Lower leg skin (tissue), 4 donors: ENCODE results near the gene WRAP53. TPM values are rescaled to one million over a fixed set of nuclear protein-coding genes. Genes with fewer than 3 reads are reported as not detected.

Source experiments
- DNase-seq, 2 donors: peaks; one replicate each; pipeline ENCODE4 v3.0.0-alpha.2; 2019; ENCODE audit warnings: low spot score in 2 of 2
- H3K4me3 ChIP-seq: fragments of 200-600 bp; sonication (generic); 2 replicates; pipeline ENCODE4 v1.5.1; 2017; ENCODE audit warnings: mild to moderate bottlenecking, low read depth; ENCODE audit not compliant: poor library complexity, severe bottlenecking
- CTCF ChIP-seq, 3 donors: fragments of 450-650 bp; IDR thresholded peaks; one replicate each; pipeline ENCODE4 v1.5.1; 2016; ENCODE audit warnings: antibody characterized with exemption in 3 of 3, mild to moderate bottlenecking in 3 of 3, moderate library complexity in 2 of 3
- POLR2A ChIP-seq, 2 donors: fragments of 450-650 bp; IDR thresholded peaks; one replicate each; pipeline ENCODE4 v1.6.1; 2016 to 2017; ENCODE audit warnings: antibody characterized with exemption in 2 of 2, mild to moderate bottlenecking in 1 of 2, moderate library complexity in 1 of 2
- WGBS, 2 donors: methylation state at CpG; one replicate each; pipeline ENCODE4 v1.1.5; 2018; 5-methylcytosine and 5-hydroxymethylcytosine counted together
- intact Hi-C: fragments of 100-400 bp; cut with DNase I; formaldehyde crosslinking; loops from one replicate; pipeline ENCODE4 v1.15.0; 2023; ENCODE audit warnings: low total_unique reads
- total RNA-seq, 4 donors: library from RNA; depleted of rRNA; stranded (reverse); fragments of >200 nt; gene quantifications; one replicate each; pipeline ENCODE4 v1.1.0, GENCODE V29; 2016

Gene WRAP53
- total RNA-seq, 4 donors from 2014 or later: 1.1 to 5.4 (median 4.5) TPM

DNA sequence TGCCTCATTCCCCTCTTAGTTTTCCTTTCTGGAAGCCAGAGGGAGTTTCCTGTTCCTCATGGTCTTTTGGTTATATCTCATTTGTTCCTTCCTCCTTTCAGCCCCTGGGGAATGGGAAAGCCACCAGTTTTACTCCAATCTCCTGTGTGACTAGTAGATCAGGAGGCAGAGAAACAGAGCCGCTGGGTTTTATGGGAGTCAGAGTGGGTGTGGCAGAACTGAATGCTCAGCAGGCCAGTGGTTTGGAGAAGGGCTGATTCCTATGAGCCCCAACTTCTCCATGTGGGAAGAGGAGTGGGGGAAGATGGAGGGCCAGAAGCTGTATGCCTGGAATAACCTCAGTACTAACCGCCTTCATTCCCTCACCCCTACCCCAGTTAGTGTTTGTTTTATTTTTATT, 33.3 kb downstream of the WRAP53 start:
- WGBS, 2 donors: 46 to 55% methylated on average over 2 of the region's 2 CpGs
- intact Hi-C loops: no loop called here
- H3K4me3 ChIP-seq: no peak overlapping the region
- no peak for DNase-seq
- TF ChIP-seq CTCF (IDR thresholded peaks at IDR 0.05) (no peak), POLR2A (IDR thresholded peaks at IDR 0.05) (no peak)

DNA sequence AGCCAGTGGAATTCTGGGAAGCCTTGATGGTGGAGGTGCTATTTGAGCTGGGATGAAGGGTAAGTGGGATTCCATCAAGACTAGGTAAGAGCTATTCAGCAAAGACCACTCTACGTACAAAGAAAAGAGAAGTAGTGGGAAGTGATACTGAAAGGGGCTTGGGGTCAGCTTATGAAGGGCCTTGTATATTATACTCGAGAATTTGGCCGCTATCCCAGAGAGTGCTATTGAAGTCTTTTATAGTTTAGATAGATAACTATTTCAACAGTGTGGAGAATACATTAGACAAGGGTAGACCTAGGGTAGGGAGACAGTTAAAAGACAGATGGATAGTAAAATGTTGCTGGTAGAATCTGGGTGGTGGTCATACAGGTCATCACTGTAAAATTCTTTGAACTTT, 39.6 kb downstream of the WRAP53 start:
- no peak for DNase-seq
- WGBS, 2 donors: 84 to 89% methylated on average over 3 of the region's 3 CpGs
- intact Hi-C loops: no loop called here
- TF ChIP-seq POLR2A (IDR thresholded peaks at IDR 0.05) (no peak), CTCF (IDR thresholded peaks at IDR 0.05) (no peak)
- H3K4me3 ChIP-seq: no peak overlapping the region

GRCh38 chr17:7729816-7730215, 41.5 kb downstream of the WRAP53 start:
- TF ChIP-seq POLR2A (IDR thresholded peaks at IDR 0.05) (no peak), CTCF (IDR thresholded peaks at IDR 0.05) (no peak)
- no peak for DNase-seq
- 57 to 60% methylated on average over 1 of the region's 1 CpG for WGBS, 2 donors
- intact Hi-C loops: no loop called here
- no peak overlapping the region for H3K4me3 ChIP-seq

DNA sequence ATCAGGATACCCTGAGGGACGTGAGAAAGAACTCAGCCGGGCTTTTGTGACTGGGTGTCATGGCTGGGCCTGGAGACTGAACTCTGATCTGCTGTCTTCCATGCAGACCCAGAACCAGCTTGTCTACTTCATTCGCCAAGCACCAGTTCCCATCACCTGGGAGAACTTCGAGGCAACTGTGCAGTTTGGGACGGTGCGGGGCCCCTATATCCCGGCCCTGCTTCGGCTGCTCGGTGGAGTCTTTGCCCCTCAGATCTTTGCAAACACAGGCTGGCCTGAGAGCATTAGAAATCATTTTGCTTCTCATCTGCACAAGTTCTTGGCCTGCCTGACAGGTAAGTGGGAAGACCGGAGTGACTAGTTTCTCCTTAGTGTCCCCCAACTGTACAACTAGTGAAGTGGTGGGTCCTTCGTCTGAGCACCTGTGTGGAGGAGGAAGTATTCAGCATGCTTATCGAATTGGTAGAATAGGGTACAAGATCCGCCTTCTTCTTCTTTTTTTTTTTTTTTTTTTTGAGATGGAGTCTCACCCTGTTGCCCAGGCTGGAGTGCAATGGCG, 44.8 kb downstream of the WRAP53 start:
- intact Hi-C loops: no loop called here
- no peak for DNase-seq
- H3K4me3 ChIP-seq: no peak overlapping the region
- TF ChIP-seq POLR2A (IDR thresholded peaks at IDR 0.05) (no peak), CTCF (IDR thresholded peaks at IDR 0.05) (no peak)
- 78 to 80% methylated on average over 14 of the region's 14 CpGs for WGBS, 2 donors

DNA sequence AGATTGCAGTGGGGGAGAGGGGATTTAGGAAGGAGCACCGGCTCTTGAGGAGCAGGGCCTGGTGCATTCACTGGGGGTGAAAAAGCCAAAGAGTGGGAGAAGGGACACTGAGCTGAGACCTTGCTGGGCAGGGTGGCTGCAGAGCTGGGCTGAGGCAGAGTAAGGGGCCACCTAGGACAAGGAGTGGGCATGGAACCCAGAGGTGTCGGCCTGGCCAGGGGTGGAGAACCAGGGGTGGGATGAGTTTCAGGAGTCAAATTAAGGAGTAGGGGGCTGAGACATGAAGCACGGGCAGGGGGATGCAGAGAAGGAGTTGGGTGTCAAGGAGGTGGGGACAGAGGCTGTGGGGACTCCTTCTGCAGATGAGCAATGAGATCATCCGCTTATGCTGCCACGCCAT, 49.3 kb downstream of the WRAP53 start:
- DNase-seq: no peak
- TF ChIP-seq CTCF (IDR thresholded peaks at IDR 0.05): no peak
- no peak for TF ChIP-seq POLR2A (IDR thresholded peaks at IDR 0.05)
- H3K4me3 ChIP-seq: no peak overlapping the region
- 77 to 78% methylated on average over 5 of the region's 5 CpGs for WGBS, 2 donors
- intact Hi-C loops: no loop called here

- H3K4me3 ChIP-seq: no peak overlapping the region
- TF ChIP-seq POLR2A (IDR thresholded peaks at IDR 0.05): no peak
- TF ChIP-seq CTCF (IDR thresholded peaks at IDR 0.05): no peak
- 37 to 40% methylated on average over 14 of the region's 14 CpGs for WGBS, 2 donors
- intact Hi-C loops: loop anchor here (5.0 to 10.0 kb wide), 2 partner anchors 75 to 253 kb away; no protein-coding TSS in a partner anchor
- no peak for DNase-seq
Measured at GRCh38 chr17:7739746-7740145, 51.5 kb downstream of the WRAP53 start.
